ENCODE measurements around the gene NFKB2.

The NFKB2 gene

DNA sequence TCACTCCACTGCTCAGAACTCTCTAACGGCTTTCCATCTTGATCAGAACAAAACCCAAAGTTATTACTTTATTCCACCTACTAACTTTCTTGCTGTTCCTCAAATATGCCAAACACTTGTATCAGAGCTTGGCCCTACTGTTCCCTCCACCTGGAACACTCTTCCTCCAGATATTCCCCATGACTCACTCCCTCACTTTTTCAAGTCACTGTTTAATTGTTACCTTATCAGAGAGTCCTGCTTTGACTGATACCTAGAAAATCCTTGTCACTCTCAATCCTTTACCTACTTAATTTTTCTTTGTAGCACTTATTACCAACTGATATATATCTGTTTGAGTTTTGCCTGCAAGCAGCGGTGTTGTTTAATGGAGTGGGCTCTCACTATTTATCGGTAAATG is 5.6 kb upstream of the NFKB2 start:
- H3K9ac ChIP-seq (ENCODE audit: low read length), result no peak overlapping the region
- H3K9me2 ChIP-seq (ENCODE audit: low read depth, low read length), result no peaks in the 10 kb centered on the region
- H3K4me3 ChIP-seq (ENCODE audit: low read depth, low read length, poor library complexity, severe bottlenecking), result no peak overlapping the region
- H3K4me1 ChIP-seq (ENCODE audit: insufficient read depth, low read length, severe bottlenecking), result peaks cover 6% of the 10 kb centered on the region
- no peaks in the 10 kb centered on the region for H3K9me3 ChIP-seq (ENCODE audit: low read length)
- H3K27ac ChIP-seq (ENCODE audit: low read depth, low read length, poor library complexity, severe bottlenecking), result no peak overlapping the region
- H3K4me2 ChIP-seq (ENCODE audit: low read length), result no peak overlapping the region
- H3K27me3 ChIP-seq (ENCODE audit: insufficient read depth, low read length), result no peaks in the 10 kb centered on the region
- TF ChIP-seq, protein P1, sequence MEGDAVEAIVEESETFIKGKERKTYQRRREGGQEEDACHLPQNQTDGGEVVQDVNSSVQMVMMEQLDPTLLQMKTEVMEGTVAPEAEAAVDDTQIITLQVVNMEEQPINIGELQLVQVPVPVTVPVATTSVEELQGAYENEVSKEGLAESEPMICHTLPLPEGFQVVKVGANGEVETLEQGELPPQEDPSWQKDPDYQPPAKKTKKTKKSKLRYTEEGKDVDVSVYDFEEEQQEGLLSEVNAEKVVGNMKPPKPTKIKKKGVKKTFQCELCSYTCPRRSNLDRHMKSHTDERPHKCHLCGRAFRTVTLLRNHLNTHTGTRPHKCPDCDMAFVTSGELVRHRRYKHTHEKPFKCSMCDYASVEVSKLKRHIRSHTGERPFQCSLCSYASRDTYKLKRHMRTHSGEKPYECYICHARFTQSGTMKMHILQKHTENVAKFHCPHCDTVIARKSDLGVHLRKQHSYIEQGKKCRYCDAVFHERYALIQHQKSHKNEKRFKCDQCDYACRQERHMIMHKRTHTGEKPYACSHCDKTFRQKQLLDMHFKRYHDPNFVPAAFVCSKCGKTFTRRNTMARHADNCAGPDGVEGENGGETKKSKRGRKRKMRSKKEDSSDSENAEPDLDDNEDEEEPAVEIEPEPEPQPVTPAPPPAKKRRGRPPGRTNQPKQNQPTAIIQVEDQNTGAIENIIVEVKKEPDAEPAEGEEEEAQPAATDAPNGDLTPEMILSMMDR (IDR thresholded peaks at IDR 0.05; ENCODE audit: low read length), result no peak
- no peak for TF ChIP-seq EZH2 (IDR thresholded peaks at IDR 0.05; ENCODE audit: borderline replicate concordance, low read length)
- no peak overlapping the region for H2AFZ ChIP-seq (ENCODE audit: low read length)
- no peaks in the 10 kb centered on the region for H3K79me2 ChIP-seq (ENCODE audit: insufficient read depth, low read length)
- H3K36me3 ChIP-seq (ENCODE audit: insufficient read depth, low read length), result no peaks in the 10 kb centered on the region
- no peaks in the 10 kb centered on the region for H3F3A ChIP-seq (ENCODE audit: insufficient read depth, low read length)
- H4K20me1 ChIP-seq (ENCODE audit: insufficient read depth, low read length), result no peaks in the 10 kb centered on the region

DNA sequence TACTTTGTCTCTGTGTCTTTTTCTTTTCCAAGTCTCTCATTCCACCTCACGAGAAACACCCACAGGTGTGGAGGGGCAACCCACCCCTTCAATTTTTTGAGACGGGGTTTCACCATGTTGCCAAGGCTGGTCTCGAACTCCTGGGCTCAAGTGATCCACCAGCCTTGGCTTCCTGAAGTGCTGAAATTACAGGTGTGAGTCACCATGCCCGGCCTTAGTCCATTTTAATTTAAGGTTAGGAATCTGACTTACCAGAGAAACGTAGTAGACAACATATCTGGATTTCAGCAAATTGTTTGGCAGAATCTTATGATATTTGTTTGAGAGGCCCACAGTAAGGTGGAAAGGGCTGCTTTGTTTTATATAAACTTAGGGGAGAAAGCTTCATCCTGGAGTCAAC is 3.2 kb upstream of the NFKB2 start:
- no peak overlapping the region for H3K4me2 ChIP-seq (ENCODE audit: low read length)
- H3K9ac ChIP-seq (ENCODE audit: low read length), result no peak overlapping the region
- H2AFZ ChIP-seq (ENCODE audit: low read length), result no peak overlapping the region
- H3K4me3 ChIP-seq (ENCODE audit: low read depth, low read length, poor library complexity, severe bottlenecking), result no peak overlapping the region
- H3K4me1 ChIP-seq (ENCODE audit: insufficient read depth, low read length, severe bottlenecking), result peaks cover 18% of the 10 kb centered on the region
- no peaks in the 10 kb centered on the region for H4K20me1 ChIP-seq (ENCODE audit: insufficient read depth, low read length)
- H3F3A ChIP-seq (ENCODE audit: insufficient read depth, low read length), result no peaks in the 10 kb centered on the region
- H3K79me2 ChIP-seq (ENCODE audit: insufficient read depth, low read length), result no peaks in the 10 kb centered on the region
- no peaks in the 10 kb centered on the region for H3K9me3 ChIP-seq (ENCODE audit: low read length)
- TF ChIP-seq, protein P1 (IDR thresholded peaks at IDR 0.05; ENCODE audit: low read length), result no peak
- TF ChIP-seq EZH2 (IDR thresholded peaks at IDR 0.05; ENCODE audit: borderline replicate concordance, low read length), result no peak
- H3K36me3 ChIP-seq (ENCODE audit: insufficient read depth, low read length), result no peaks in the 10 kb centered on the region
- no peak overlapping the region for H3K27ac ChIP-seq (ENCODE audit: low read depth, low read length, poor library complexity, severe bottlenecking)
- H3K27me3 ChIP-seq (ENCODE audit: insufficient read depth, low read length), result no peaks in the 10 kb centered on the region
- no peaks in the 10 kb centered on the region for H3K9me2 ChIP-seq (ENCODE audit: low read depth, low read length)

DNA sequence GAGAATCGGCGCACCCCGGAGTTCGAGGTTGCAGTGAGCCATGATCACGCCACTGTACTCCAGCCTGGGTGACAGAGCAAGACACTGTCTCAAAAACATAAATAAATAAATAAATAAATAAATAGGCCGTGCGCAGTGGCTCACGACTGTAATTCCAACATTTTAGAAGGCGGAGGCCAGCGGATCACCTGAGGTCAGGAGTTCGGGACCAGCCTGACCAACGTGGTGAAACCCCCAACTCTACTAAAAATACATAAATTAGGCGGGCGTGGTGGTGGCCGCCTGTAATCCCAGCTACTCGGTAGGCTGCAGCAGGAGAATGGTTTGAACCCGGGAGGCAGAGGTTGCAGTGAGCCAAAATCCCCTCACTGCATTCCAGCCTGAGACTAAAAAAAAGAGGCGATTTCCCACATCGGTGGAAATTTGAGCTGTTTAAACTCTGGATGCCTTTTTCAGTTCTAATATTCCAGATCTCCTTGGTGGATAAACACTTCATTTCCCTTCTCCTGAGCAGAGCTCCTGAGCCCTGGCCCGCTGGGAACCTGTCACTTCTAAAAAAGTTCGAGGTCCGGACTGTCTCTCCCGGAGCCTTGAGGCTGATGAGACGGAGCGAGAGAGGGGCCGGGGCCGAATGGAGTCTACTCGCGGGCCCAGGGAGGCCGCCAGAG is 2.0 kb upstream of the NFKB2 start:
- no peaks in the 10 kb centered on the region for H3F3A ChIP-seq (ENCODE audit: insufficient read depth, low read length)
- H3K4me3 ChIP-seq (ENCODE audit: low read depth, low read length, poor library complexity, severe bottlenecking), result peak overlapping the region; percentile 79
- H3K4me1 ChIP-seq (ENCODE audit: insufficient read depth, low read length, severe bottlenecking), result peaks cover 18% of the 10 kb centered on the region
- no peaks in the 10 kb centered on the region for H3K27me3 ChIP-seq (ENCODE audit: insufficient read depth, low read length)
- H3K9me2 ChIP-seq (ENCODE audit: low read depth, low read length), result no peaks in the 10 kb centered on the region
- no peaks in the 10 kb centered on the region for H3K36me3 ChIP-seq (ENCODE audit: insufficient read depth, low read length)
- peak overlapping the region; percentile 79 for H3K4me2 ChIP-seq (ENCODE audit: low read length)
- H3K9me3 ChIP-seq (ENCODE audit: low read length), result no peaks in the 10 kb centered on the region
- H3K27ac ChIP-seq (ENCODE audit: low read depth, low read length, poor library complexity, severe bottlenecking), result peak overlapping the region; percentile 73
- no peaks in the 10 kb centered on the region for H3K79me2 ChIP-seq (ENCODE audit: insufficient read depth, low read length)
- no peak overlapping the region for H2AFZ ChIP-seq (ENCODE audit: low read length)
- TF ChIP-seq EZH2 (IDR thresholded peaks at IDR 0.05; ENCODE audit: borderline replicate concordance, low read length), result no peak
- TF ChIP-seq, protein P1 (IDR thresholded peaks at IDR 0.05; ENCODE audit: low read length), result peak; percentile 61
- peak overlapping the region; percentile 73 for H3K9ac ChIP-seq (ENCODE audit: low read length)
- no peaks in the 10 kb centered on the region for H4K20me1 ChIP-seq (ENCODE audit: insufficient read depth, low read length)

Measured in OCI-LY1 (cell line).